Astrocyte (in vitro differentiated cells and primary cell): Measurements from ENCODE around the gene MECR.

ENCODE experiments used
- EZH2 ChIP-seq: IDR thresholded peaks from 2 replicates; pipeline ENCODE4 v1.6.1; 2012; ENCODE audit warnings: mild to moderate bottlenecking, low read length, inconsistent platforms; ENCODE audit not compliant: insufficient read depth
- TF ChIP-seq, protein P1 (sequence below): IDR thresholded peaks from 2 replicates; pipeline ENCODE4 v1.5.1; 2011; ENCODE audit warnings: low read depth, mild to moderate bottlenecking, inconsistent platforms, low read length, moderate library complexity; ENCODE audit not compliant: insufficient read depth

DNA sequence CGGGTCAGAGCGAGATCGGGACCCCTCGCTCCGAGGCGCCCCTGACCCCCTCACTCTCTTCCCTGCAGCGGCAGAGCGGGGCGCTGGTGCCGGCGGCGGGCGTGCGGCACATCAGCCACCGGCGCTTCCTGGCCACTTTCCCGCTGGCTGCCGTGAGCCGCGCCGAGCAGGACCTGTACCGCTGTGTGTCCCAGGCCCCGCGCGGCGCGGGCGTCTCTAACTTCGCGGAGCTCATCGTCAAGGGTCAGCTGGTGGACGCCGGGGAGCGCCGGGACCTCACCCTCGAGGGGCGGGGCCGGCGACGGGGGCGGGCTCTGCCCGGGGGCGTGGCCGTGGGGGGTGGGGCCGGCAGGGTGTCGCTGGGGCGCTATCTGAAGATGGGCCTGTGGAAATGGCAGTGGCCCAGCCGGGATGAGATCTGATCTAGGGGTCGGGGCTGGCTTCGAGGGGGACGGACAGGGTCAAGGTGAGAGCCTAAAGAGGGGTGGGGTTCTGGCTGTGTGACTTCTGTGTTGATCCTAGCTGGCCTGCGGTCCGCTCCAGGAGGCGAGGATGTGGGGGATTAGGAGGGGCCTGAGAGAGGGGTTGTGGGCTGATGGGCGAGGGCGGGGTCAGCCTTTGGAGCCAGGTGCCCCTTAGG lies 29.2 kb upstream of the MECR start:
- TF ChIP-seq, protein P1, sequence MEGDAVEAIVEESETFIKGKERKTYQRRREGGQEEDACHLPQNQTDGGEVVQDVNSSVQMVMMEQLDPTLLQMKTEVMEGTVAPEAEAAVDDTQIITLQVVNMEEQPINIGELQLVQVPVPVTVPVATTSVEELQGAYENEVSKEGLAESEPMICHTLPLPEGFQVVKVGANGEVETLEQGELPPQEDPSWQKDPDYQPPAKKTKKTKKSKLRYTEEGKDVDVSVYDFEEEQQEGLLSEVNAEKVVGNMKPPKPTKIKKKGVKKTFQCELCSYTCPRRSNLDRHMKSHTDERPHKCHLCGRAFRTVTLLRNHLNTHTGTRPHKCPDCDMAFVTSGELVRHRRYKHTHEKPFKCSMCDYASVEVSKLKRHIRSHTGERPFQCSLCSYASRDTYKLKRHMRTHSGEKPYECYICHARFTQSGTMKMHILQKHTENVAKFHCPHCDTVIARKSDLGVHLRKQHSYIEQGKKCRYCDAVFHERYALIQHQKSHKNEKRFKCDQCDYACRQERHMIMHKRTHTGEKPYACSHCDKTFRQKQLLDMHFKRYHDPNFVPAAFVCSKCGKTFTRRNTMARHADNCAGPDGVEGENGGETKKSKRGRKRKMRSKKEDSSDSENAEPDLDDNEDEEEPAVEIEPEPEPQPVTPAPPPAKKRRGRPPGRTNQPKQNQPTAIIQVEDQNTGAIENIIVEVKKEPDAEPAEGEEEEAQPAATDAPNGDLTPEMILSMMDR: no peak
- no peak for TF ChIP-seq EZH2
